Left lung (tissue), 10 donors: ENCODE measurements around the gene GLIPR2. TPM values are rescaled to one million over a fixed set of nuclear protein-coding genes. Genes with fewer than 3 reads are reported as not detected.
A peak's percentile ranks its signal among the peaks of the same experiment; 100 is the strongest.

Source experiments
- ATAC-seq: fragments of 200-7000 bp; cut with Tn5 transposase; one replicate; pipeline ENCODE4 v1.9.1; 2020; ENCODE audit warnings: moderate library complexity
- DNase-seq, 4 donors: peaks; one replicate each; pipeline ENCODE4 v3.0.0-alpha.2; 2013 to 2020
- H3K27ac ChIP-seq, 2 donors: fragments of 200-600 bp; sonication (generic) in 1 of 2; one replicate each; pipeline versions ENCODE4 v1.5.0 to v1.8.0; 2020 to 2021
- H3K27me3 ChIP-seq, 2 donors: fragments of 200-600 bp; sonication (generic) in 1 of 2; one replicate each; pipeline versions ENCODE4 v1.5.0 to v1.8.0; 2020 to 2021
- H3K36me3 ChIP-seq, 2 donors: fragments of 200-600 bp; sonication (generic) in 1 of 2; one replicate each; pipeline versions ENCODE4 v1.5.0 to v1.8.0; 2020 to 2021
- H3K4me1 ChIP-seq, 2 donors: fragments of 200-600 bp; one replicate each; pipeline ENCODE4 v1.8.0; 2021
- H3K4me3 ChIP-seq, 2 donors: fragments of 200-600 bp; sonication (generic) in 1 of 2; one replicate each; pipeline versions ENCODE4 v1.5.0 to v1.8.0; 2020 to 2021; ENCODE audit warnings: mild to moderate bottlenecking in 1 of 2
- H3K9me3 ChIP-seq, 2 donors: fragments of 200-600 bp; sonication (generic) in 1 of 2; one replicate each; pipeline versions ENCODE4 v1.5.0 to v1.8.0; 2020 to 2021
- intact Hi-C, 2 donors: fragments of 100-400 bp; cut with DNase I; formaldehyde crosslinking; loops; one replicate each; pipeline versions ENCODE4 v1.11.2 to v1.14.2; 2022
- polyA plus RNA-seq, 6 donors: library from polyadenylated mRNA; unstranded; fragments of 120-200 nt; gene quantifications; one replicate each; pipeline ENCODE4 v1.2.1, GENCODE V29; 2013; ENCODE audit not compliant: insufficient read length in 6 of 6
- total RNA-seq, 2 donors: library from RNA; stranded (reverse); fragmentation: NEBNext Ultra II Directional; extraction: Animal tissue kit (Norgen Biotek cat#: 25700); gene quantifications; one replicate each; pipeline ENCODE4 v1.2.1, GENCODE V29; 2021
- TF ChIP-seq, protein P1 (sequence below), 2 donors: fragments of 200-600 bp; sonication (generic) in 1 of 2; IDR thresholded peaks; one replicate each; pipeline versions ENCODE4 v1.5.0 to v1.8.0; 2021; ENCODE audit warnings: antibody characterized with exemption in 2 of 2
- donor health status: DM: no; HTN: yes; CAD: no.
- donor health status: DM: no; HTN: no; CAD: no.

The GLIPR2 gene
- total and polyA plus RNA-seq, 8 donors: 33.0 to 94.5 (median 35.8) TPM

- Histone ChIP-seq H3K9me3 (no peaks in the 10 kb centered on the region), H3K4me1 (peaks cover 0 to 14% of the 10 kb centered on the region in 2 donors), H3K27me3 (no peaks in the 10 kb centered on the region), H3K4me3 (no peak overlapping the region), H3K27ac (no peak overlapping the region), H3K36me3 (peaks cover 0 to 6% of the 10 kb centered on the region in 2 donors)
- DNase-seq: no peak
- ATAC-seq: no peak
- intact Hi-C loops: no loop called here
- TF ChIP-seq, protein P1, sequence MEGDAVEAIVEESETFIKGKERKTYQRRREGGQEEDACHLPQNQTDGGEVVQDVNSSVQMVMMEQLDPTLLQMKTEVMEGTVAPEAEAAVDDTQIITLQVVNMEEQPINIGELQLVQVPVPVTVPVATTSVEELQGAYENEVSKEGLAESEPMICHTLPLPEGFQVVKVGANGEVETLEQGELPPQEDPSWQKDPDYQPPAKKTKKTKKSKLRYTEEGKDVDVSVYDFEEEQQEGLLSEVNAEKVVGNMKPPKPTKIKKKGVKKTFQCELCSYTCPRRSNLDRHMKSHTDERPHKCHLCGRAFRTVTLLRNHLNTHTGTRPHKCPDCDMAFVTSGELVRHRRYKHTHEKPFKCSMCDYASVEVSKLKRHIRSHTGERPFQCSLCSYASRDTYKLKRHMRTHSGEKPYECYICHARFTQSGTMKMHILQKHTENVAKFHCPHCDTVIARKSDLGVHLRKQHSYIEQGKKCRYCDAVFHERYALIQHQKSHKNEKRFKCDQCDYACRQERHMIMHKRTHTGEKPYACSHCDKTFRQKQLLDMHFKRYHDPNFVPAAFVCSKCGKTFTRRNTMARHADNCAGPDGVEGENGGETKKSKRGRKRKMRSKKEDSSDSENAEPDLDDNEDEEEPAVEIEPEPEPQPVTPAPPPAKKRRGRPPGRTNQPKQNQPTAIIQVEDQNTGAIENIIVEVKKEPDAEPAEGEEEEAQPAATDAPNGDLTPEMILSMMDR (IDR thresholded peaks at IDR 0.05): no peak
These were observed 15.8 kb upstream of the GLIPR2 start for GRCh38 chr9:36120705-36121104.

DNA sequence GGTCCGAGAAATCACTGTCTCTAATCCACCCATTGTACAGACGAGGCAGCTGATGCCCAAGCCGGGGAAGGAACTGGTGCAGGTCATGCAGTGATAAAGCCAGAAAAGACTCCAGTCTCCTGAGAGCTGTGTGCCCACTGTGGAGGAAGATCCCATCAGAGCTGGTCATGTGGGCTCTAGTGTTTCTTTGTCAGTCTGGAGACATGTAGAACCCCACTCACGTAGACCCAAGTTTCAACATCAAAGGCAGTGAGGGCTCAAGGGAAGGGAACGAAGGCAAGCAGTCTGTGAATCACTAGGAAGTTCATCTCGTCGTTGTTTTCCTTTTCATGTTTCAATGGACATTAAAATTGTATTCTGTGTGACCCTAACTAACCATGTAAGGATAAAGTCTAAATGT is 14.6 kb upstream of the GLIPR2 start:
- ATAC-seq (no peak), DNase-seq (no peak)
- Histone ChIP-seq H3K36me3 (peaks cover 0 to 6% of the 10 kb centered on the region in 2 donors), H3K9me3 (no peaks in the 10 kb centered on the region), H3K4me3 (no peak overlapping the region), H3K4me1 (peaks cover 0 to 27% of the 10 kb centered on the region in 2 donors), H3K27ac (no peak overlapping the region), H3K27me3 (no peaks in the 10 kb centered on the region)
- TF ChIP-seq, protein P1 (IDR thresholded peaks at IDR 0.05): no peak
- intact Hi-C loops: no loop called here

GRCh38 chr9:36123515-36123914 is 13.0 kb upstream of the GLIPR2 start:
- H3K27ac ChIP-seq: no peak overlapping the region
- ATAC-seq: no peak
- no peaks in the 10 kb centered on the region for H3K9me3 ChIP-seq
- no peak for DNase-seq
- TF ChIP-seq, protein P1 (IDR thresholded peaks at IDR 0.05): no peak
- H3K36me3 ChIP-seq: peaks cover 0 to 6% of the 10 kb centered on the region in 2 donors
- H3K4me1 ChIP-seq: peaks cover 0 to 42% of the 10 kb centered on the region in 2 donors
- H3K27me3 ChIP-seq: no peaks in the 10 kb centered on the region
- no peak overlapping the region for H3K4me3 ChIP-seq
- intact Hi-C loops: no loop called here

DNA sequence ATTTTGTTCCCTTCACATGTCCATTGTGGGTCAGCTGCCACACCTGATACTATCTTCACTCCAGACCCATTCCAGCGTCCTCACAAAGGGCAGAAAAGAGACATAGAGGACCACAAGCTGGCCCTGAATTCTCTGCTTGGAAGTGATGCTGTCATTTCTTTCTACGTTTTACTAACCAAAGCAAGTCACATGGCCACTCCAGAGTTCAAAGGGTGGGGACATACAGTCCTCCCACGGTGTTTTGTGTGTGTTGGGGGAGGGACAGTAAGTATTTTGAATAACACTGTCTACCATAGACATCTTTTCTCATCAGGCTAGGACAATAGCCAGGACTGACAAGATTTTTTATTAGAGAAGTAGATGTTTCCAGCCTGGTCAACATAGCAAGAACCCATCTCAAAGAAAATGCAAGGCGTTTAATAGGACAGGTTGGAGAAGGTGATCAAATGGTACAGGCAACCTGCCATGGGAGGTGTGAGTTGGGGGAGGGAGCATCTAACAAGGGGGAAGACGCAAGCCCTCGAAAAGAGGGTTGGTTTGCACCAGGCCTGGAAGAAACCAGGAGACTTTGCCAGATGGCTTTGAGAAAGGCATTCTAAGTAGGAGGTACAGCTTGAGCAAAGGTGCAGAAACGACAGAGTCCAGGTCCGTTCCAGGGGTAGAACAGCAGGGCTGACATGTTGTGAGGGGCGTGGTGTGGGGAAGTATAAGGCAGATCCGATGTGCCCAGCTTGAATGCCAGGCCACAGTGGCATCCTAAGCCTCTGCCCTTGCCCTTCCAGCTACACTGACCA is 11.3 kb upstream of the GLIPR2 start:
- TF ChIP-seq, protein P1 (IDR thresholded peaks at IDR 0.05): no peak
- ATAC-seq: no peak
- Histone ChIP-seq H3K4me1 (peaks cover 0 to 54% of the 10 kb centered on the region in 2 donors), H3K36me3 (peaks cover 0 to 6% of the 10 kb centered on the region in 2 donors), H3K27me3 (no peaks in the 10 kb centered on the region), H3K27ac (no peak overlapping the region), H3K4me3 (no peak overlapping the region), H3K9me3 (no peaks in the 10 kb centered on the region)
- intact Hi-C loops: no loop called here
- no peak for DNase-seq

- Histone ChIP-seq H3K27me3 (no peaks in the 10 kb centered on the region), H3K36me3 (peaks cover 0 to 5% of the 10 kb centered on the region in 2 donors)
- intact Hi-C loops: no loop called here
These were observed 10.4 kb upstream of the GLIPR2 start for GRCh38 chr9:36126016-36126730.

More at GRCh38 chr9:36126016-36126730, 10.4 kb upstream of the GLIPR2 start:
- no peak overlapping the region for H3K4me3 ChIP-seq
- TF ChIP-seq, protein P1 (IDR thresholded peaks at IDR 0.05): no peak
- DNase-seq (no peak), ATAC-seq (no peak)
- H3K4me1 ChIP-seq: peaks cover 0 to 54% of the 10 kb centered on the region in 2 donors
- H3K9me3 ChIP-seq: no peaks in the 10 kb centered on the region
- peak overlapping the region in 1 of 2 donors; percentile 2 for H3K27ac ChIP-seq
